NCI-H2227 (cell line): Measurements from ENCODE around the gene CAMKK2.
A peak's percentile ranks its signal among the peaks of the same experiment; 100 is the strongest.
"Not testable (repeated sequence)": the region's sequence is repeated elsewhere in the genome, so short reads cannot be mapped to it uniquely, and the experiment has no call there.

Experiments used
- DNase-seq: peaks from one replicate; lab custom pipeline; 2025; ENCODE audit not compliant: unreplicated experiment; lab: John Stamatoyannopoulos, UW

CAMKK2 gene

DNA sequence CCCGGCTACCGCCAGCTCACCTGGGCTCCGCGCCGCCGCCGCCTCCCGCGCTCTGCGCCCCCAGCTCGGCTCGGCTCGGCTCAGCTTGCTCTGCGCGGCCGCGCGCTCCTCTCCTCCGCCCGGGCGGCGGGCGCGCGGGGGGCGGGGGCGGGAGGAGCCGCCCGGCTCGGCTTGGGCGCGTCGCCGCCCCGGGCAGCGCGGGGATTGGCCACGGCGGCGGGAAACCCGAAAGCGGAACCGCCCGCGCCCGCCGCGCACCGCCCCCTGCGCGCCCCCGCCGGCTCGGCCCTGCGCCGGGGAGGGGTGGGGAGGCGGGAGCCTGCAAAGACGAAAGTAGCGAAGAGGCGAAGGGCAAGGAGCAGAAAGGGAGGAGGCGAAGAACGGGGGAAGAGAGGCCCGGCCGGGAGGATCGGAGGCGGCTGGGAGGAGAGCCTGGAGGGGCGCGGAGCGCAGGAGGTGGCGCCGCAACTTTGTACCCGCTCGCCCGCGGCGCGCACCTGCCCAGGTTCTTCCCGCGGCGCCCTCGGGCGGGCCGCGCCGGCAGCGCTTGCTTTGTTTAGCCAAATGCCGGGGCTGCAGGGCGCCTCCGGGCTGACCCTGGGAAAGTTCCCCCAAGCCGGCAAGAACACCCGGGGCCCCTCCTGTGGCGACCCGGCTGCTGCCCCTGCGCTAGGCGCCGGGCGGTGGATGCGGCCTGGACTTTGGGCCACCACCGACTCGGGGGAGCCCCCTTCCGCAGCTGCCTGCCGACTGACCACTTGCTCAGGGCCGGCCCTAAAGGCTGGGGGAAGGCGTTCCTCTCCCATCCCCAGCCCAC is at the start of gene CAMKK2:
Gene CAMKK2, minus strand, starts transcription at position 92 of the 817 bp plus-strand sequence. CDS start 22,183 bp downstream, outside the sequence.
- DNase-seq, result peak; percentile 93

DNA sequence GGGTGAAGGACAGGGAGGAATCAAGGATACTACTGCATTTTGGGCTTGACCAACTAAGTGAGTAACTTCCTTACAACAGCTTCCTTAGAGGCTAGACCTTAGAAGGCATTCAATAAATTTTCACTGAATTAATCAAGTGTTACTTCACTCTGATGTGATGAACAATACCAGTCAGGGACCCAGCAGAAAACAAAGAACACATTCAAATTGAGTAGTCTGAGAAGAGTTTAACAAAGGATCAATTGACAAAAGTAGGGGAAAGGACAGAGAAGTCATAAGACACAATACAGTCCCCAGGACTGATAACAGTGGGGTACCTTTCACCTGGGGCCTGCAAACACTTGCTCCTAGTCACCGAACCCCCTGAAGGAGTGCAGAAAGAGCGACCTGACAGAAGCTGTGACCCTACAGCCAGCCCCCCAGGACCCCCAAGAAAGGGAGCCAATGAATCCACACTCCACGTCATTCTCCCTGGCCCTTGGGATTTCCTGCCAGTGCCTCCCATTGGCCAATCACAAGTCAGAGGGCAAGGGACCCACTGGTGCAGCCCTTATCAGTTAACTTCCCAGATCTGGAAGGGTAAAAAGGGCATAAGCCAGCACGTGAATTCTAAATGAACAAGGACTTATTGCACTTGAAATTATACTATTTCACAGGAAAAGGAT is 48.8 kb upstream of the CAMKK2 start:
- DNase-seq, result no peak

DNA sequence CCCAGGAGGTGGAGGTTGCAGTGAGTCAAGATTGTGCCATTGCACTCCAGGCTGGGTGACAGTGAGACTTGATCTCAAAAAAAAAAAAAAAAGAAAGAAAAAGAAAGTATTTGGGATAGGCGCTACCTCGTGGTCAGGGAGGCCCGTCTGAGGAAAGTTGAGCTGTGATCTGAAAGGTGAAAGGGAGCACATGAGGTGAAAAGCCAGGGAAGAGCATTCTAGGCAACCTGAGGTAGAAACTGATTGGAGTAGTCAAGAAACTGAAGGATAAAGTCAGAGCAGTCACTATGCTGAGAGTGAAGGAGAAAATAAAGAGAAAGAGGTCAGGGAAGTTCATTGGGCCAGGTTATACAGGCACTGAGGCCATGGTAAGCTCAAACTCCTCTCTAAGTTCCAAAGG is 48.0 kb upstream of the CAMKK2 start:
- DNase-seq, result no peak

DNA sequence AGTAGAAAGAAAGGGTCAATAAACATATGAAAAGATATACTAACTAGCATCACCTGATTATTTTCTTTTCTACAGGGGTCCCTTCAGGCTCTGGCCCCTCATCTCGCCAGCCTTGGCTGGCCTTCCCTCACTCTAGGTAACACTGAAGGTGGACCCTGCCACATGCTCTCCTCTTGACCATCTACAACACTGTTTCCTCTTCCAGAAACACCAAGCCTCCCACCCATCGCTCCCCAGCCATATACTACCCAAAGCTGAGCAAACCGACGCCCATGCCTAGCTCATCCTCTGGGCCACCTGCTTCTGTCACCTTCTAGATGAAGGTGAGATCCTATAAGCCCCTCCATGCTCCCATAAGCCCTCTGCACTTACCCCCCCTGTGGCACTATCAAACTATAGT is 40.9 kb upstream of the CAMKK2 start:
- DNase-seq, result no peak

DNA sequence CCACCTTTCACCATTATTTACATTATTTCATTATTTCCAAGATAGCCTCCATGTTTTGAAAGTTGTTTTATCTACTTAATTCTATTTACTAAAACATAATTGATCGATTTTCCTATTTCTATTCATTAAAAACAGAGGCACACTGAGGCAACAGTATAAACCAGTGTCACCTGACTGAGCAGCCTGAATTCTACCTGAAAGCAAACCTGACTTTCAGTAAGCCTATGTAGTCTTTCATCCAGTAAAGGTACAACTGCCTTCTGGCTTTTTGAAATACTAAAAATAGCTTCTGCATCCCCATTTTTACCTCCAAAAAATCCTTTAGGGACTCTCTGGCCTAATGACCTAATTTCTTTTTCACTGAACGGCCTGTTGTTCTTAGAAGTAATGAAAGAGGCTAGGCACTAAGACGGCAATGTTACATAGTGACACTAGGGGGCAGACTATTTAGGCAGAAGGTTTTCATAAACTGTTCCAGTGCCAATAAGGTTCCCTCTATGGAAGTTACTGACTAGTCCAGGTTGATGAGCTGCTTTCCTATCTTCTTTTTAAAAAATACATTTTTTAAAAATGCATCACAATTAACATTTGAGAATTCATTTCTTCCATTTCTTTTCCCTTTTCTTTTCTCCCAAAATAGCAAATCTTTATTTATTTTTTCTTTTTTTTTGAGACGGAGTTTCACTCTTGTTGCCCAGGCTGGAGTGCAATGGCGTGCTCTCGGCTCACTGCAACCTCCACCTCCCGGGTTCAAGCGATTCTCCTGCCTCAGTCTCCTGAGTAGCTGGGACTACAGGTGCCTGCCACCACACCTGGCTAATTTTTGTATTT is 38.2 kb upstream of the CAMKK2 start:
- peak; percentile 76 for DNase-seq

DNA sequence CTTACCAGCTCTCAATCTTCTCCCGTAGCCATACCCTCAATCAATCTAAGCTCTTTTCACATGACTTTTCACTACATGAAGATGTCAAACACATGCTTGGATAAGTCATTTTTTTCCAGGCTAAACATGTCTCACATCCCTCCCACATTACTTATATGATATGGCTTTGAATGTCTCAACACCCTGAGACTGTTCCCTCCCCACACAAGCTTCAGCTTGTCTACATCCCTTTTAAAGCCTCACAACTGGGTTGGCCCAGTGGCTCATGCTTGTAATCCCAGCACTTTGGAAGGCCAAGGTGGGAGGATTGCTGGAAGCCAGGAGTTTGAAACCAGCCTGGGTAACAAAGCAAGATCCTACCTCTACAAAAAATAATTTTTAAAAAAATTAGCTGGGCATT is 37.2 kb upstream of the CAMKK2 start:
- DNase-seq, result no peak

DNA sequence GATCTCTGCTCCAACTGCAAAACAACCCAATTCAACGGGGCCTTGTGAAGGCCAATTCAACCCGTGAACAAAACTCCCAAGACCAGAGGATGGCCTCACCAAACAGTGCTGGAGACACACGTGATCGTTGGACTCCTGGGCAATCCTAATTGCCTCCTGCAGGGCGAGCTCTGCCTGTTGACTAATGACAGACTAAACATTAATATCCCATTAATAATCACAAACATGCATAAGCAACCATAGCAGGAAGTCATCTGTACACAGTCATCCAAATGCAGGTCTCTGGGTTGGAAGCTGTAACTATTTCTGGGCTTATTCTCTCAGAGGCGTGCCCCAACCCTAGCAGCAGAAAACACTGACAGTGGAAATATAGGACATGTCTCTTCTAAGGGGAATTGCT is 34.7 kb upstream of the CAMKK2 start:
- DNase-seq, result no peak

DNA sequence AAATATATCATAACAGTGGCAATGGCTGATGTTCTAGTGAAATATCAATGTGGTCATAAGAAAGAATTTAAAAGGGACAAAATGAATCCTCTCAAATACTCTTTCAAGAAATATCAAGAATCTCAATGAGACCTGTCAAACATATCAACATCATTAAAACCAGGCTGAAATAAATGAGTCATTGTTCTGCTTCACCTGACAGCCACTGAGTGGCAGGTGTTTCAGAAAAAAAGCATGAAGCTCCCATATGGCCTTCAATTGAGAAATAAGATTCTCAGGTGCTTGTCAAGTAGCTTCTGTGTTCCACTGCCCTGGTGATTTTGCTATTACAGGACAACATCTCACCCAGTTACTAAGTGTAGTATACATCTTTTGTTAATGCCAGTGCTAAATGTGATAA is 34.2 kb upstream of the CAMKK2 start:
- DNase-seq, result no peak

DNA sequence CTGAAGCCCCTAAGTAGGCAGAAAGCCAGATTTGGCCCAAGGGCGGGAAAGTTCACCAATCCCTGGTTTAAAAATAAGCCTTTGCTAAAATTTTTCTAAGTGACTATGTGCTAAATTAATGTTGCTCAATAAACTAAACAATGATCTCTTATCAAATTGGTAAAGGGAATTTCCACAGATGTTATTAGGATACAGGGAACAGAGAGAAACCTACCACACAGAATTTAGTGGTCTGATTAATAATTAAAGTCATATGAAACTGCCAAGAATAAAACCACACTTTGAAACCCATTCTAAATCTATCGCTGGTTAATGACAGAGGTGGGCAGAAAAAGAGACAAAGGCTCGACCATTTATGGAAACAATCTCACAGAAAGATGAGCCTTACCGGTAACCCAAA is 33.7 kb upstream of the CAMKK2 start:
- DNase-seq, result no peak

DNA sequence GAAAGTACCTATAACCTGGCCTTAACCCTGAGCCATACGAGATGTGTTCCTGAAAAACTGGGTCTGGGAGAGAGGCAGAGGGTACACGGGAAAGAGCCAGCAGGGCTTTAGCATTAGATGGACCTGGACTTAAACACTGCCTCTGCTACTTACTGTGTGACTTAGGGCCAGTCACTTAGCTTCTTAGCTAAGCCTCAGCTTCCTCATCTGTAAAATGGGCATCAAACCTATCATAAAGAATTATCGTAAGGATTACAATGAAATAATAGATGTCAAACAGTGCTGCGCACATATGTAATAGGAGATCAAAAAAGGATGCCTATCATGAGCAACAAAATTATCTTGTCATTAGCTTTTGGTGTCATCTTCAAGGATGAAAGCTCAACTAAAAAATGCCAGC is 32.1 kb upstream of the CAMKK2 start:
- no peak for DNase-seq

DNA sequence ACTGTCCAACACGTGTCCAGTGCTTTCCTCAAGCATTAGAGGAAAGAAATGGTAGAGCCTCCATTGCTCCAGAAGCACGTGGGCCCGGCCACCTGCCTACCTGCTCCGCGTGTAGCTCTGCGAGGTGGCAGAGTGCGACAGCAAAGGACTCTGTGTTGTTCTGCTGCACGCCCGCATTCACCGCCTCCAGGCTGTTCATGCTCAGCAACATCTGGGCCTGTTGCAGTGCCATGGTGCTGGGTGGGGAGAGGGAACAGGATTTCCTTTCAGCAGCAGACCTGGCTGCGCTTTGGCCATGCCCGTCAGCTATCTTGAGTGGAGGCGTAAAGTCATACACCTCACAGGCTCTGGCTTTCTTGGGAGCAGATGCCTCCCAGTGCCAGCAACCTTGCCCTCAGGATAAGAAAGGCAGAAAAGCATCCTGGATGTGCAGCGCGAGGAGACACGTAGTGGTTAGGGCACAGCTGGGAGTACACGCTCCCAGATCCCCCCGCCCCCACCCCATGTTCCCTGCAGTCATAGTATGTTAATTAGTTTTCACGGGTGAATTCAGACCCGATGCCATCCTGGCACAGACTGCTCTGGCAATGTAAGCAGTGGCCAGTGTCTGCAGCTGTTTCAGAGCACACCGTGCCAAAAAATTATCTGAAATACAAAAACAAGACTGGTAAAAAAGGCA is 30.6 kb upstream of the CAMKK2 start:
- no peak for DNase-seq

DNA sequence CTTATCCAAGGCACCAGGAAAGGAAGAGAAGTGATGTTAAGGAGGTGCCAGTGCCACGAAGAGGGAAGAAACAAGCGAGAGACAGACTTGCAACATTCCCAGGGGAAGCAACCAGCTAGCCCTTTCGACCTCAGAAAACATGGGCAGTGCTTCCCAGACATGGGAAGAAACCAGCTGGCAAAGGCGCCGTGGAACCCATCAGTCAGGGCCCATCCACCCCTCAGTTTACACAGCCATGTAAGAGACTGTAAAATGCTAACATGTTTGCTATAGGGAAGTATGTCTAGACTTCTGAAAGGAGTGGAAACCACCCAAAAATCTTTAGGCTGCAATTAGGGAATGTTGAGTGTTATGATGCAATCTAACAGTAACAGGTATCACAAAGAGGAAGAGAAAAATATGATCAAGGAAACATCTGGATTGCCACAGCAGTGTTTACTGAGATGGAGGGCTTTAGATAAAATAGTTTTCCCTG is 29.4 kb upstream of the CAMKK2 start:
- no peak for DNase-seq

DNA sequence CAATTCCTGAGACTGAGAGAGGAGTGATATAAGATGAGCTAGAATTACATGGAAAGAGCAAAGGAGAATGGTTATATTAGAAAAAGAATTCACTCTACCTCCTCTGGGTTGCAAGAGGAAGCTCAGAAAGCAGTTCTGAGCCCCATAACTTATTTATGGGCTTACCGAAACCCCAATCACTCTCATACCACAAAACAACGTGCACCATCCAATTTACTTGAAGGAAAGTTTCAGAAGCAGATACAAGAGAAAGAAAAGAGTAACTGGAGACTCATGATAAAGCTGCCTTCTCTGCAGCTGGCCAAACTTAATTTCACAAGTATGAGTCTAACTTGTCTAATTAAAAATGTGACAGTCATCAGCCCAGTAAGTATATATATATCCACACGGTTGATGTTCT is 27.4 kb upstream of the CAMKK2 start:
- no peak for DNase-seq

DNA sequence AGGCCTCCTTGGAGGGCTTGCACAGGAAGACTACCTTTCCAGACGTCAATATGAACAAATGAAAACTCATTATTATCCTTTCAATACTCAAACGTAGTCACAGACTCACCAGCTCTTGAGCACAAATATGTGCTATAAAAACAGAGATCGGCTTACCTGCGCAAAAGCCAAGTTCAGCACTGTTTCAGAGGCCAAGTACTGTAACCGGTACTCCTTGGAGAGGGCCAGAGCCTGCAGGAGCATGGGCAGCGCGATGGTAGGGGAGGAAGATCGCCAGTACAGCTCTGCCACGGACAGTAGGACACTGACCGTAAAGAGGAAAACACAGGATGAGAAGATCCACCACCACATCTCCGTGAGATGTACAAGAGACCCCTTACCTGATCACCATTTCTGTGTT is 21.6 kb upstream of the CAMKK2 start:
- no peak for DNase-seq

DNA sequence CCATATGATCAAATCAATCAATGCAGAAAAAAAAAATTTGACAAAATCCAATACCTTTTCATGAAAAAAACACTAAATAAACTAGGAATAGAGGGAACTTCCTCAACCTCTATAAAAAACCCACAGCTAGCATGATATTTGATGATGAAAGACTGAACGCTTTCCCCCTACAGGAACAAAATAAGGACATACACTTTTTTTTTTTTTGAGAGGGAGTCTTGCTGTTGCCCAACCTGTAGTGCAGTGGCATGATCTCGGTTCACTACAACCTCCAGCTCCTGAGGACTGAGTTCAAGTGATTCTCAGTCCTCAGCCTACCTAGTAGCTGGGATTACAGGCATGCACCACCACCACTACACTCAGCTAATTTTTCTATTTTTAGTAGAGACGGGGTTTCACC is 17.9 kb upstream of the CAMKK2 start:
- DNase-seq, result no peak

DNA sequence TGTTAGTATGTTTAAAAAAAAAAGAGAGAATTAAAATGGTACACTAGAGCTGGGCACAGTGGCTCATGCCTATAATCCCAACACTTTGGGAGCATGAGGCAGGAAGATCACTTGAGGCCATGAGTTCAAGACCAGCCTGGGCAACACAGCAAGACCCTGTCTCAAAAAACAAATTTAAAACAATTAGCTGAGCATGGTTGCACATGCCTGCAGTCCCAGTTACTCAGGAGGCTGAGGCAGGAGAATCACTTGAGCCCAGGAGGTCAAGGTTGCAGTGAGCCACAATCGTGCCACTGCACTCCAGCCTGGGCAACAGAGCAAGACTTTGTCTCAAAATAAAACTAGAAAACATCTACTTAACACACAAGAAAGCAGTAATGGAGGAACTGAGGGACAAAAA is 13.7 kb upstream of the CAMKK2 start:
- not testable (repeated sequence) for DNase-seq

DNA sequence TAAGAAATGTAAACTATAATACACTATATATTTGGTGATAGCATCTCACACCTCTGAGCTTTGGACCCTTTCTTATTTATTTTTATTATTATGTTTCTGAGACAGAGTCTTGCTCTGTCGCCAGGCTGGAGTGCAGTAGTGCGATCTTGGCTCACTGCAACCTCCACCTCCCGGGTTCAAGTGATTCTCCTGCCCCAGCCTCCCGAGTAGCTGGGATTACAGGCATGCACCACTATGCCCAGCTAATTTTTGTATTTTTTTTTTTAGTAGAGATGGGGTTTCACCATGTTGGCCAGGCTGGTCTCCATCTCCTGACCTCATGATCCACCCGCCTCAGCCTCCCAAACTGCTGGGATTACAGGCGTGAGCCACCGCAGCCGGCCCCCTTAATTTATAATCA is 10.9 kb upstream of the CAMKK2 start:
- DNase-seq, result not testable (repeated sequence)

DNA sequence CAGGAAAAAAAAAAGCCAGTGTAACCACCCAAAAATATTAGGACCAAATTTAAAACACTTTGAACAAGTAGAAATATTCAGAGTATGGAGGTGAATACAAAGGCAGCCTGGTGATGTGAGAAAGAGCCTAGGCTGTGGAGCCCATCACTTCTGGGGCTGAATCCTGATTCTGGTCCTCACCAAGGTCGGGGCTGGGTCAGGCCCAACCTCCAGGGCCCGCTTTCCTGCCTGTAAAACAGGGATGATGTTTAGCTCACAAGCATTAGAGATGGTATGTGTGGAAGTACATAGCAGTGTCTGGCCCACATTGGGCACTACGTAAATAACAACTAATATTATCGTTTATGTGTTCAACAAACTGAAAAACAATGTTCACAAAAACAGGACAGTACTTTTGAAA is 7.8 kb upstream of the CAMKK2 start:
- DNase-seq, result no peak

DNA sequence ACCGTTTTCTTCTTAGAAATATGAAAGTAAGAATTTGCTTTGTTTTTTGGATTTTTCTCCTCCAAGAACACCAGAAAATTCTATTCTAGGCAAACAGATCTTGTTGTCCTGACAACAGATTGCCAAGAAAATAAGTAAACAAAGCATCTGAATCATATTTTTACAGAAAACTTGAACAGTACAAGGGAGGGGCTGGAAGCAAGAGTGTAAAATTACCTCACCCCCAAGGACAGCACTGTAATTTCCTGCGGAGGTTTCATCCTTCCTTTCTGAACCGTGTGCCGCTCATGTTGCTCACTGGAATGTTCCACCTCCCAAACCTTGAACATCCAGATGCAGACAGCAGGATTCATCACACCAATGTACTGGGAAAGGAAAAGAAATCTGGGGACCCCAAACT is 5.4 kb upstream of the CAMKK2 start:
- no peak for DNase-seq

DNA sequence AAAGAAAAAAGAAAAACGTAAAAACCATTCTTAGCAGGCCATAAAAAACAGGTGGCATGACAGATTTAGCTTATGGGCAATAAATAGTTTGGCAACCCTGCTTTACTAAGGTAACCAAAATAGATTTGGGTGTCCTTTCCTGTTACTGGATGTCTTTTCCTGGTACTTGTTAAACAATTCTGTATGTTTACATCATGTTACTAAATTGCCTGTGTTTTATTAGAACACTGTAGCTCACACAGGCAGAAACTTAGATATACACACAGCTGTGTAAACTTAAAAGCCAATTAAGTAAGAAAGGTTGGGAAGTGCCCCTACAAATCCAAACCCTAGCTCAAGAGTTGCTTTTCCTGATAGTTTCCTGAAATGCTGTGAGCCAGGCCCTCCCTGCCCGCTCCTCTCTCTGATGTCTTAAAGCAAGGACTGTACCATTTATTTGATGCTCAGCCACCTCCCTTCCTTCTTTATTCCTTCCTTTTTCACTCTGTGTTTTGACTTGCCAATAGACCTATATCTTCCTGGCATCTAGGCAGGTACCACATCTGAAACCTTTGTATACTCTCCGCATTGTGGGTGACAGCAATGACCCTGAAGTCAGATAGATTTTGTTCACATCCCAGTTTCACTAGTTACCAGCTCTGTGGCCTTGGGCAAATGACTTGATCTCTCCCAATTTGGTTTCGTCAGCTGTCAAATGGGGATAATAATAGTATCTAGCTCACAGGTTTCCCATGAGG is 3.7 kb upstream of the CAMKK2 start:
- no peak for DNase-seq
